ENCODE measurements around the gene NPSR1.

NPSR1 gene

GRCh38 chr7:34830390-34830789 lies 172.4 kb downstream of the NPSR1 start:
- Histone ChIP-seq H3K27ac (ENCODE audit: low read length, poor library complexity, severe bottlenecking) (no peak overlapping the region), H3K9ac (ENCODE audit: low read length) (no peak overlapping the region), H2BK5ac (ENCODE audit: low read depth, low read length, poor library complexity, severe bottlenecking) (no peak overlapping the region), H3K4me2 (ENCODE audit: low read length, poor library complexity, severe bottlenecking) (no peak overlapping the region), H2BK15ac (ENCODE audit: low read depth, poor library complexity, severe bottlenecking) (no peak overlapping the region), H2AK5ac (ENCODE audit: low read length, severe bottlenecking) (no peak overlapping the region), H3K4ac (ENCODE audit: low read depth in 1 of 2, low read length in 2 of 2) (no peak overlapping the region), H3K9me3 (ENCODE audit: control insufficient read depth, low read length) (no peaks in the 10 kb centered on the region), H3K27me3 (ENCODE audit: control insufficient read depth in 1 of 2, insufficient read depth in 1 of 2, low read length in 2 of 2) (peaks cover 0 to 29% of the 10 kb centered on the region in 2 experiments), H3K4me3 (ENCODE audit: insufficient read depth in 1 of 2, low read depth in 1 of 2, low read length in 2 of 2) (no peak overlapping the region), H3K23ac (ENCODE audit: low read length in 2 of 2) (no peak overlapping the region), H2BK12ac (ENCODE audit: low read length in 2 of 2) (no peak overlapping the region), H3K18ac (ENCODE audit: low read depth in 1 of 2, low read length in 2 of 2) (no peak overlapping the region), H4K91ac (ENCODE audit: low read length) (no peak overlapping the region), H3K36me3 (ENCODE audit: control insufficient read depth in 1 of 2, insufficient read depth in 2 of 2, low read depth in 1 of 2, low read length in 2 of 2) (no peaks in the 10 kb centered on the region), H4K8ac (ENCODE audit: low read length) (no peak overlapping the region), H2BK120ac (ENCODE audit: low read depth, low read length) (no peak overlapping the region), H3K4me1 (ENCODE audit: control insufficient read depth, insufficient read depth, low read depth, low read length) (no peaks in the 10 kb centered on the region), H3K79me1 (replicated peaks; ENCODE audit: low read length, poor library complexity, severe bottlenecking) (no peaks in the 10 kb centered on the region), H3K14ac (ENCODE audit: low read length in 2 of 2) (no peak overlapping the region), H2AFZ (ENCODE audit: low read depth, low read length) (no peak overlapping the region)
- DNase-seq, result no peak
- 91% methylated on average over 2 of the region's 3 CpGs for WGBS

- no peak for DNase-seq
- Histone ChIP-seq H2BK120ac (ENCODE audit: low read depth, low read length) (no peak overlapping the region), H3K23ac (ENCODE audit: low read length in 2 of 2) (no peak overlapping the region), H3K9me3 (ENCODE audit: control insufficient read depth, low read length) (no peaks in the 10 kb centered on the region), H2BK12ac (ENCODE audit: low read length in 2 of 2) (no peak overlapping the region), H3K4me3 (ENCODE audit: insufficient read depth in 1 of 2, low read depth in 1 of 2, low read length in 2 of 2) (no peak overlapping the region), H3K27me3 (ENCODE audit: control insufficient read depth in 1 of 2, insufficient read depth in 1 of 2, low read length in 2 of 2) (peaks cover 0 to 27% of the 10 kb centered on the region in 2 experiments), H3K79me1 (replicated peaks; ENCODE audit: low read length, poor library complexity, severe bottlenecking) (no peaks in the 10 kb centered on the region), H3K9ac (ENCODE audit: low read length) (no peak overlapping the region), H3K4me2 (ENCODE audit: low read length, poor library complexity, severe bottlenecking) (no peak overlapping the region), H2AFZ (ENCODE audit: low read depth, low read length) (no peak overlapping the region), H4K8ac (ENCODE audit: low read length) (no peak overlapping the region), H2BK5ac (ENCODE audit: low read depth, low read length, poor library complexity, severe bottlenecking) (no peak overlapping the region), H3K27ac (ENCODE audit: low read length, poor library complexity, severe bottlenecking) (no peak overlapping the region), H3K36me3 (ENCODE audit: control insufficient read depth in 1 of 2, insufficient read depth in 2 of 2, low read depth in 1 of 2, low read length in 2 of 2) (no peaks in the 10 kb centered on the region), H2BK15ac (ENCODE audit: low read depth, poor library complexity, severe bottlenecking) (no peak overlapping the region), H3K18ac (ENCODE audit: low read depth in 1 of 2, low read length in 2 of 2) (no peak overlapping the region), H2AK5ac (ENCODE audit: low read length, severe bottlenecking) (no peak overlapping the region), H3K4ac (ENCODE audit: low read depth in 1 of 2, low read length in 2 of 2) (no peak overlapping the region), H3K14ac (ENCODE audit: low read length in 2 of 2) (no peak overlapping the region), H3K4me1 (ENCODE audit: control insufficient read depth, insufficient read depth, low read depth, low read length) (no peaks in the 10 kb centered on the region), H4K91ac (ENCODE audit: low read length) (no peak overlapping the region)
- 89% methylated on average over 1 of the region's 1 CpG for WGBS
These were observed 173.4 kb downstream of the NPSR1 start for GRCh38 chr7:34831436-34831835.

GRCh38 chr7:34832020-34832419 lies 174.0 kb downstream of the NPSR1 start:
- Histone ChIP-seq H2BK12ac (ENCODE audit: low read length in 2 of 2) (no peak overlapping the region), H3K23ac (ENCODE audit: low read length in 2 of 2) (no peak overlapping the region), H3K27me3 (ENCODE audit: control insufficient read depth in 1 of 2, insufficient read depth in 1 of 2, low read length in 2 of 2) (peaks cover 0 to 22% of the 10 kb centered on the region in 2 experiments), H3K9me3 (ENCODE audit: control insufficient read depth, low read length) (no peaks in the 10 kb centered on the region), H2AFZ (ENCODE audit: low read depth, low read length) (no peak overlapping the region), H4K91ac (ENCODE audit: low read length) (no peak overlapping the region), H3K4me2 (ENCODE audit: low read length, poor library complexity, severe bottlenecking) (no peak overlapping the region), H3K4me1 (ENCODE audit: control insufficient read depth, insufficient read depth, low read depth, low read length) (no peaks in the 10 kb centered on the region), H3K4ac (ENCODE audit: low read depth in 1 of 2, low read length in 2 of 2) (no peak overlapping the region), H3K27ac (ENCODE audit: low read length, poor library complexity, severe bottlenecking) (no peak overlapping the region), H2BK15ac (ENCODE audit: low read depth, poor library complexity, severe bottlenecking) (no peak overlapping the region), H3K14ac (ENCODE audit: low read length in 2 of 2) (no peak overlapping the region), H4K8ac (ENCODE audit: low read length) (no peak overlapping the region), H3K9ac (ENCODE audit: low read length) (no peak overlapping the region), H3K18ac (ENCODE audit: low read depth in 1 of 2, low read length in 2 of 2) (no peak overlapping the region), H3K4me3 (ENCODE audit: insufficient read depth in 1 of 2, low read depth in 1 of 2, low read length in 2 of 2) (no peak overlapping the region), H3K36me3 (ENCODE audit: control insufficient read depth in 1 of 2, insufficient read depth in 2 of 2, low read depth in 1 of 2, low read length in 2 of 2) (no peaks in the 10 kb centered on the region), H2AK5ac (ENCODE audit: low read length, severe bottlenecking) (no peak overlapping the region), H2BK120ac (ENCODE audit: low read depth, low read length) (no peak overlapping the region), H2BK5ac (ENCODE audit: low read depth, low read length, poor library complexity, severe bottlenecking) (no peak overlapping the region), H3K79me1 (replicated peaks; ENCODE audit: low read length, poor library complexity, severe bottlenecking) (no peaks in the 10 kb centered on the region)
- 85% methylated on average over 3 of the region's 3 CpGs for WGBS
- DNase-seq, result no peak

GRCh38 chr7:34835901-34836600 lies 178.0 kb downstream of the NPSR1 start:
- H2AK5ac ChIP-seq (ENCODE audit: low read length, severe bottlenecking), result no peak overlapping the region
- DNase-seq, result no peak
- no peak overlapping the region for H3K18ac ChIP-seq (ENCODE audit: low read depth in 1 of 2, low read length in 2 of 2)
- no peak overlapping the region for H3K4me3 ChIP-seq (ENCODE audit: insufficient read depth in 1 of 2, low read depth in 1 of 2, low read length in 2 of 2)
- H3K4ac ChIP-seq (ENCODE audit: low read depth in 1 of 2, low read length in 2 of 2), result no peak overlapping the region
- H2BK120ac ChIP-seq (ENCODE audit: low read depth, low read length), result no peak overlapping the region
- H3K23ac ChIP-seq (ENCODE audit: low read length in 2 of 2), result no peak overlapping the region
- no peak overlapping the region for H2BK5ac ChIP-seq (ENCODE audit: low read depth, low read length, poor library complexity, severe bottlenecking)
- no peak overlapping the region for H4K8ac ChIP-seq (ENCODE audit: low read length)
- H3K9me3 ChIP-seq (ENCODE audit: control insufficient read depth, low read length), result no peaks in the 10 kb centered on the region
- no peaks in the 10 kb centered on the region for H3K36me3 ChIP-seq (ENCODE audit: control insufficient read depth in 1 of 2, insufficient read depth in 2 of 2, low read depth in 1 of 2, low read length in 2 of 2)
- H3K9ac ChIP-seq (ENCODE audit: low read length), result no peak overlapping the region
- H3K79me1 ChIP-seq (replicated peaks; ENCODE audit: low read length, poor library complexity, severe bottlenecking), result no peaks in the 10 kb centered on the region
- peaks cover 4% of the 10 kb centered on the region for H3K4me1 ChIP-seq (ENCODE audit: control insufficient read depth, insufficient read depth, low read depth, low read length)
- peaks cover 0 to 27% of the 10 kb centered on the region in 2 experiments for H3K27me3 ChIP-seq (ENCODE audit: control insufficient read depth in 1 of 2, insufficient read depth in 1 of 2, low read length in 2 of 2)
- no peak overlapping the region for H3K27ac ChIP-seq (ENCODE audit: low read length, poor library complexity, severe bottlenecking)
- H4K91ac ChIP-seq (ENCODE audit: low read length), result no peak overlapping the region
- H2BK12ac ChIP-seq (ENCODE audit: low read length in 2 of 2), result no peak overlapping the region
- H3K4me2 ChIP-seq (ENCODE audit: low read length, poor library complexity, severe bottlenecking), result no peak overlapping the region
- H3K14ac ChIP-seq (ENCODE audit: low read length in 2 of 2), result no peak overlapping the region
- 75% methylated on average over 3 of the region's 3 CpGs for WGBS
- H2AFZ ChIP-seq (ENCODE audit: low read depth, low read length), result no peak overlapping the region
- no peak overlapping the region for H2BK15ac ChIP-seq (ENCODE audit: low read depth, poor library complexity, severe bottlenecking)
